Prostate gland (tissue), 2 donors: ENCODE results near the gene RNF17. TPM values are rescaled to one million over a fixed set of nuclear protein-coding genes. Genes with fewer than 3 reads are reported as not detected.

Experiments
- DNase-seq: peaks from one replicate; pipeline ENCODE4 v3.0.0-alpha.2; 2019; ENCODE audit warnings: low spot score
- H3K27ac ChIP-seq, 2 donors: fragments of 200-600 bp; sonication (generic); 2 replicates each; pipeline ENCODE4 v1.5.1; 2017 to 2019
- H3K27me3 ChIP-seq: fragments of 200-600 bp; sonication (generic); replicated peaks from 2 replicates; pipeline ENCODE4 v1.5.1; 2019; ENCODE audit not compliant: insufficient read depth
- H3K36me3 ChIP-seq, 2 donors: fragments of 200-600 bp; sonication (generic); 1 replicate in 1 of 2; 2 replicates in 1 of 2; pipeline versions ENCODE4 v1.5.1 to v1.8.1; 2017 to 2019
- H3K4me1 ChIP-seq: fragments of 200-600 bp; sonication (generic); replicated peaks from 2 replicates; pipeline ENCODE4 v1.5.1; 2019
- H3K4me3 ChIP-seq, 2 donors: fragments of 200-600 bp; sonication (generic); 2 replicates each; pipeline ENCODE4 v1.5.1; 2017 to 2019
- H3K9me3 ChIP-seq: fragments of 200-600 bp; sonication (generic); 2 replicates; pipeline ENCODE4 v1.5.1; 2017
- POLR2A ChIP-seq: fragments of 450-650 bp; IDR thresholded peaks from one replicate; pipeline ENCODE4 v1.6.1; 2016; ENCODE audit warnings: antibody characterized with exemption, mild to moderate bottlenecking
- POLR2AphosphoS5 ChIP-seq: sonication (generic); formaldehyde crosslinking; IDR thresholded peaks from one replicate; pipeline ENCODE4 v1.6.1; 2017; ENCODE audit warnings: antibody characterized with exemption
- WGBS: methylation state at CpG from one replicate; pipeline ENCODE4 v1.1.5; 2018; 5-methylcytosine and 5-hydroxymethylcytosine counted together
- intact Hi-C: fragments of 100-400 bp; cut with DNase I; formaldehyde crosslinking; loops from one replicate; pipeline ENCODE4 v1.14.2; 2022
- total RNA-seq, 2 donors: library from RNA; depleted of rRNA; stranded (reverse); fragments of >200 nt; gene quantifications; one replicate each; pipeline ENCODE4 v1.1.0, GENCODE V29; 2016
- TF ChIP-seq, protein P1 (sequence below), 4 experiments: fragments of 200-600 bp in 2 of 4; fragments of 450-650 bp in 2 of 4; sonication (generic) in 2 of 4; IDR thresholded peaks; 1 replicate in 3 of 4; 2 replicates in 1 of 4; pipeline ENCODE4 v1.5.1; 2016 to 2019; ENCODE audit warnings: antibody characterized with exemption in 4 of 4, mild to moderate bottlenecking in 2 of 4, moderate library complexity in 2 of 4

The RNF17 gene
- total RNA-seq, 2 donors from 2014 or later, result 16.4 TPM; not detected in 1

GRCh38 chr13:24747248-24748060 lies 16.5 kb upstream of the RNF17 start:
- H3K9me3 ChIP-seq, result no peaks in the 10 kb centered on the region
- TF ChIP-seq POLR2A (no peak), POLR2AphosphoS5 (no peak)
- TF ChIP-seq, protein P1, sequence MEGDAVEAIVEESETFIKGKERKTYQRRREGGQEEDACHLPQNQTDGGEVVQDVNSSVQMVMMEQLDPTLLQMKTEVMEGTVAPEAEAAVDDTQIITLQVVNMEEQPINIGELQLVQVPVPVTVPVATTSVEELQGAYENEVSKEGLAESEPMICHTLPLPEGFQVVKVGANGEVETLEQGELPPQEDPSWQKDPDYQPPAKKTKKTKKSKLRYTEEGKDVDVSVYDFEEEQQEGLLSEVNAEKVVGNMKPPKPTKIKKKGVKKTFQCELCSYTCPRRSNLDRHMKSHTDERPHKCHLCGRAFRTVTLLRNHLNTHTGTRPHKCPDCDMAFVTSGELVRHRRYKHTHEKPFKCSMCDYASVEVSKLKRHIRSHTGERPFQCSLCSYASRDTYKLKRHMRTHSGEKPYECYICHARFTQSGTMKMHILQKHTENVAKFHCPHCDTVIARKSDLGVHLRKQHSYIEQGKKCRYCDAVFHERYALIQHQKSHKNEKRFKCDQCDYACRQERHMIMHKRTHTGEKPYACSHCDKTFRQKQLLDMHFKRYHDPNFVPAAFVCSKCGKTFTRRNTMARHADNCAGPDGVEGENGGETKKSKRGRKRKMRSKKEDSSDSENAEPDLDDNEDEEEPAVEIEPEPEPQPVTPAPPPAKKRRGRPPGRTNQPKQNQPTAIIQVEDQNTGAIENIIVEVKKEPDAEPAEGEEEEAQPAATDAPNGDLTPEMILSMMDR (IDR thresholded peaks at IDR 0.05), result no peak
- H3K4me1 ChIP-seq, result no peaks in the 10 kb centered on the region
- H3K4me3 ChIP-seq, result peak overlapping the region; percentile 18 to 33
- DNase-seq, result no peak
- intact Hi-C loops, result no loop called here
- H3K27ac ChIP-seq, result no peak overlapping the region
- peaks cover 12% of the 10 kb centered on the region for H3K27me3 ChIP-seq
- WGBS, result 1% methylated on average over 60 of the region's 61 CpGs
- no peaks in the 10 kb centered on the region for H3K36me3 ChIP-seq

- Histone ChIP-seq H3K4me1 (no peaks in the 10 kb centered on the region), H3K27ac (no peak overlapping the region), H3K27me3 (peaks cover 12% of the 10 kb centered on the region), H3K36me3 (no peaks in the 10 kb centered on the region), H3K4me3 (peak overlapping the region; percentile 18 to 33), H3K9me3 (no peaks in the 10 kb centered on the region)
- WGBS, result 24% methylated on average over 10 of the region's 10 CpGs
- intact Hi-C loops, result no loop called here
- TF ChIP-seq POLR2AphosphoS5 (no peak), POLR2A (no peak)
- TF ChIP-seq, protein P1 (IDR thresholded peaks at IDR 0.05), result no peak
- no peak for DNase-seq
Measured at GRCh38 chr13:24748061-24748400, 15.9 kb upstream of the RNF17 start.

DNA sequence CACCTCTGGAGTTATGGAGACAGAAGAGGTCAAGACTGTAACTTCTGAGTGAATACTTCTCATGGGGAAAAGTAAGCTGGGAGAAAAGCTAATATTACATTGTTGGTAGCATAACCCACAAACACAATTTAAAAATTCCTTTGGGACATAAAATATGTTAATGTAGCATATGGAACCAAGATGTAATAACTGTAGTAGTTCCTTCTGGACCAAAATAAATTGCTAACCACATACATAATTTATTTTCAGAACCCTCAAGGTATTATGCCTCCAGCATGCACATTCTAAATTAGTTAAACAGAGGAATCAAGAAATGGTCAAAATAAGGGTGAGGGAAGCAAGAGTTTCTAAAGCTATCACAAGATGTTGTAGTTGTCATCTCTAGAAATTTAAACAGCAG lies 4.8 kb upstream of the RNF17 start:
- TF ChIP-seq POLR2A (no peak), POLR2AphosphoS5 (no peak)
- TF ChIP-seq, protein P1 (IDR thresholded peaks at IDR 0.05), result no peak
- Histone ChIP-seq H3K27ac (no peak overlapping the region), H3K4me1 (no peaks in the 10 kb centered on the region), H3K27me3 (no peaks in the 10 kb centered on the region), H3K36me3 (no peaks in the 10 kb centered on the region), H3K4me3 (no peak overlapping the region), H3K9me3 (no peaks in the 10 kb centered on the region)
- DNase-seq, result no peak
- intact Hi-C loops, result no loop called here

DNA sequence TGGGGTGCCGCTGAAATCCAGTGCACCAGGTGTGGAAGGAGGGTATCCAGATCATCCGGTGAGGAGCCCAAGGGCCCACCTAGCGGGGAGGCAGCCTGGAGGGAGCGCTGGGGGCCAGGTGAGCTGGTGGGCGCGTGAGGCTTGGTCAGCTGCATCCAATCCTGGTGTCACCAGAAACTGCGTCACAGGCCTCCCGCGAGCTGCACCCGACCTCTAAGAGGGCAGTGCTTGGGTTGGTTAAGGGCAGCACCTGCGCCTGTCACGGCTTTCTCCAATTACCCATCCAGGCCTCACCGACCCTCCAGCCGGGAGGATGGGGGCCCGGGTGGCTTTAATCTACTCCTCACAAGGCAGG lies 284 bp downstream of the RNF17 start:
- Histone ChIP-seq H3K4me3 (no peak overlapping the region), H3K27ac (no peak overlapping the region), H3K36me3 (no peaks in the 10 kb centered on the region), H3K4me1 (no peaks in the 10 kb centered on the region), H3K9me3 (no peaks in the 10 kb centered on the region), H3K27me3 (no peaks in the 10 kb centered on the region)
- WGBS, result 90% methylated on average over 13 of the region's 15 CpGs
- no peak for DNase-seq
- intact Hi-C loops, result no loop called here
- no peak for TF ChIP-seq POLR2AphosphoS5
- TF ChIP-seq POLR2A, result no peak
- TF ChIP-seq, protein P1 (IDR thresholded peaks at IDR 0.05), result no peak

DNA sequence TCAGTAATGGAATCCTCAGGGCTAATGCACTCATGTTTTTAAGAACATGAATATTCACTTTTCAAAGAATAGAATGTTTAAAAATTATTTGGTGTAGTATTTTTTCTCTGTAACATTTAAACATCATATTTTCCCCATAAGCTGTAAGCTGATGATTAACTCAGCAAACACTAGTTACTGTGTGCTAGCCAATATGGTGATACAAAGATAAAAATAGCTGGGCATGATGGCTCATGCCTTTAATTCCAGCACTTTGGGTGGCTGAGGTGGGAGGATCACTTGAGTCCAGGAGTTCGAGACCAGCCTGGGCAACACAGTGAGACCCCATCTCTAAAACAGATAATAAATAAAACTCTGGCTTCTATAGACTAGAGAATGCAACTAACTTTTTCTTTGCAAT lies 13.2 kb downstream of the RNF17 start:
- no peak overlapping the region for H3K27ac ChIP-seq
- DNase-seq, result no peak
- no peak for TF ChIP-seq POLR2A
- no peaks in the 10 kb centered on the region for H3K4me1 ChIP-seq
- H3K9me3 ChIP-seq, result no peaks in the 10 kb centered on the region
- no peaks in the 10 kb centered on the region for H3K36me3 ChIP-seq
- intact Hi-C loops, result no loop called here
- WGBS, result 75% methylated on average over 1 of the region's 1 CpG
- no peaks in the 10 kb centered on the region for H3K27me3 ChIP-seq
- no peak overlapping the region for H3K4me3 ChIP-seq
